Right lobe of liver (tissue), 6 donors: Measurements from ENCODE around the gene CBX5. TPM values are rescaled to one million over a fixed set of nuclear protein-coding genes. Genes with fewer than 3 reads are reported as not detected.
A peak's percentile ranks its signal among the peaks of the same experiment; 100 is the strongest.

Experiments
- ATAC-seq, 4 donors: fragments of 200-7000 bp; cut with Tn5 transposase; one replicate each; pipeline ENCODE4 v1.9.1; 2020; ENCODE audit warnings: mild to moderate bottlenecking in 4 of 4, moderate library complexity in 4 of 4
- DNase-seq, 3 donors: peaks; one replicate each; pipeline ENCODE4 v3.0.0-alpha.2; 2020
- H3K27ac ChIP-seq, 3 donors: fragments of 200-600 bp; one replicate each; pipeline ENCODE4 v1.8.0; 2022
- H3K27me3 ChIP-seq, 2 donors: fragments of 200-600 bp; one replicate each; pipeline ENCODE4 v1.8.0; 2022
- H3K36me3 ChIP-seq, 4 donors: fragments of 200-600 bp; sonication (generic) in 1 of 4; one replicate each; pipeline versions ENCODE4 v1.5.1 to v1.8.0; 2017 to 2022; ENCODE audit warnings: control low read depth in 1 of 4
- H3K4me1 ChIP-seq, 4 donors: fragments of 200-600 bp; sonication (generic) in 1 of 4; one replicate each; pipeline versions ENCODE4 v1.5.1 to v1.8.0; 2017 to 2022; ENCODE audit warnings: control low read depth in 1 of 4
- H3K4me3 ChIP-seq, 3 donors: fragments of 200-600 bp; one replicate each; pipeline ENCODE4 v1.8.0; 2022
- H3K9me3 ChIP-seq, 4 donors: fragments of 200-600 bp; sonication (generic) in 1 of 4; one replicate each; pipeline versions ENCODE4 v1.5.1 to v1.8.0; 2017 to 2022; ENCODE audit warnings: control low read depth in 1 of 4
- CTCF ChIP-seq, 4 donors: fragments of 200-600 bp in 3 of 4; fragments of 450-650 bp in 1 of 4; IDR thresholded peaks; one replicate each; pipeline versions ENCODE4 v1.5.1 to v1.8.0; 2016 to 2022; ENCODE audit warnings: antibody characterized with exemption in 4 of 4, mild to moderate bottlenecking in 2 of 4
- POLR2A ChIP-seq: fragments of 450-650 bp; IDR thresholded peaks from one replicate; pipeline ENCODE4 v1.6.1; 2017; ENCODE audit warnings: antibody characterized with exemption, mild to moderate bottlenecking
- WGBS: methylation state at CpG from one replicate; pipeline ENCODE4 v1.1.6; 2018; ENCODE audit warnings: low coverage, low lambda C conversion rate; ENCODE audit not compliant: insufficient coverage; ENCODE audit errors: missing lambda C conversion rate; 5-methylcytosine and 5-hydroxymethylcytosine counted together
- intact Hi-C, 2 donors: fragments of 100-400 bp; cut with DNase I; formaldehyde crosslinking; loops; one replicate each; pipeline versions ENCODE4 v1.11.2 to v1.14.1; 2022
- total RNA-seq, 6 experiments: library from RNA; depleted of rRNA in 2 of 6; stranded (reverse); fragments of >200 nt in 2 of 6; fragmentation: NEBNext Ultra II Directional in 3 of 6; extraction: Animal tissue kit (Norgen Biotek cat#: 25700) in 3 of 6; gene quantifications; one replicate each; pipeline versions ENCODE4 v1.1.0 to v1.2.4, GENCODE V29; 2016 to 2023
- donor health status: DM: no; HTN: yes; CAD: no.
- donor health status: DM: no; HTN: no; CAD: no.
- donor health status: DM: no; HTN: no; CAD: no.
- donor health status: DM: no; HTN: yes; CAD: no.
- donor health status: DM: no; HTN: yes; CAD: no.

CBX5 gene
- total RNA-seq, 6 experiments from 2014 or later: 14.4 to 23.7 (median 20.1) TPM

GRCh38 chr12:54206791-54207190 is 73.1 kb downstream of the CBX5 start:
- WGBS: no CpG with 5 or more reads among the region's 1 CpG

GRCh38 chr12:54204316-54204715 is 75.6 kb downstream of the CBX5 start:
- Histone ChIP-seq H3K4me3 (no peak overlapping the region), H3K36me3 (no peaks in the 10 kb centered on the region), H3K27me3 (peaks cover 0 to 9% of the 10 kb centered on the region in 2 donors), H3K27ac (no peak overlapping the region), H3K4me1 (no peaks in the 10 kb centered on the region), H3K9me3 (no peaks in the 10 kb centered on the region)
- 56% methylated on average over 6 of the region's 7 CpGs for WGBS
- DNase-seq: no peak
- TF ChIP-seq CTCF (IDR thresholded peaks at IDR 0.05): no peak
- TF ChIP-seq POLR2A: no peak
- intact Hi-C loops: loop anchor here (5.0 to 10.0 kb wide), 2 partner anchors 170 to 197 kb away; partner anchors contain the start of genes HOXC5 (in 1 of the 2) and HOXC8 (in 1 of the 2)
- no peak for ATAC-seq

More at GRCh38 chr12:54206791-54207190, 73.1 kb downstream of the CBX5 start:
- H3K4me3 ChIP-seq: no peak overlapping the region
- H3K9me3 ChIP-seq: no peaks in the 10 kb centered on the region
- no peaks in the 10 kb centered on the region for H3K27me3 ChIP-seq
- H3K36me3 ChIP-seq: no peaks in the 10 kb centered on the region
- ATAC-seq: no peak
- no peak overlapping the region for H3K27ac ChIP-seq
- TF ChIP-seq CTCF (IDR thresholded peaks at IDR 0.05) (no peak), POLR2A (no peak)
- intact Hi-C loops: loop anchor here in 1 of 2 donors (5.0 to 10.0 kb wide), 2 partner anchors 172 to 199 kb away; partner anchors contain the start of genes HOXC5 and HOXC8
- peak in 1 of 3 donors; percentile 35 for DNase-seq
- no peaks in the 10 kb centered on the region for H3K4me1 ChIP-seq

GRCh38 chr12:54201001-54201794 is 78.7 kb downstream of the CBX5 start:
- Histone ChIP-seq H3K27me3 (peaks cover 0 to 9% of the 10 kb centered on the region in 2 donors), H3K27ac (no peak overlapping the region), H3K4me1 (no peaks in the 10 kb centered on the region), H3K9me3 (no peaks in the 10 kb centered on the region), H3K4me3 (no peak overlapping the region), H3K36me3 (no peaks in the 10 kb centered on the region)
- DNase-seq (peak; percentile 64 to 68 (median 68)), ATAC-seq (peak; percentile 88 to 95 (median 94))
- TF ChIP-seq CTCF (IDR thresholded peaks at IDR 0.05): peak; percentile 86 to 97 (median 94)
- no peak for TF ChIP-seq POLR2A
- 42% methylated on average over 4 of the region's 8 CpGs for WGBS
- intact Hi-C loops: loop anchor here (5.0 to 10.0 kb wide), 2 partner anchors 166 to 194 kb away; partner anchors contain the start of genes HOXC5 (in 1 of the 2) and HOXC8 (in 1 of the 2)

- TF ChIP-seq CTCF (IDR thresholded peaks at IDR 0.05) (no peak), POLR2A (no peak)
- H3K27me3 ChIP-seq: peaks cover 0 to 9% of the 10 kb centered on the region in 2 donors
- no peak overlapping the region for H3K27ac ChIP-seq
- DNase-seq (no peak), ATAC-seq (no peak)
- H3K9me3 ChIP-seq: no peaks in the 10 kb centered on the region
- H3K4me1 ChIP-seq: no peaks in the 10 kb centered on the region
- intact Hi-C loops: loop anchor here (5.0 to 10.0 kb wide), 2 partner anchors 166 to 193 kb away; partner anchors contain the start of genes HOXC5 (in 1 of the 2) and HOXC8 (in 1 of the 2)
- H3K4me3 ChIP-seq: no peak overlapping the region
- no peaks in the 10 kb centered on the region for H3K36me3 ChIP-seq
- no CpG with 5 or more reads among the region's 5 CpGs for WGBS
These were observed 79.5 kb downstream of the CBX5 start for GRCh38 chr12:54200412-54200811.
